ENCODE data around the gene KRT76.

KRT76 gene

GRCh38 chr12:52728374-52728773, 48.8 kb downstream of the KRT76 start:
- no peak for DNase-seq

GRCh38 chr12:52727037-52727436, 50.1 kb downstream of the KRT76 start:
- DNase-seq = no peak

GRCh38 chr12:52726451-52726850, 50.7 kb downstream of the KRT76 start:
- DNase-seq = no peak

DNA sequence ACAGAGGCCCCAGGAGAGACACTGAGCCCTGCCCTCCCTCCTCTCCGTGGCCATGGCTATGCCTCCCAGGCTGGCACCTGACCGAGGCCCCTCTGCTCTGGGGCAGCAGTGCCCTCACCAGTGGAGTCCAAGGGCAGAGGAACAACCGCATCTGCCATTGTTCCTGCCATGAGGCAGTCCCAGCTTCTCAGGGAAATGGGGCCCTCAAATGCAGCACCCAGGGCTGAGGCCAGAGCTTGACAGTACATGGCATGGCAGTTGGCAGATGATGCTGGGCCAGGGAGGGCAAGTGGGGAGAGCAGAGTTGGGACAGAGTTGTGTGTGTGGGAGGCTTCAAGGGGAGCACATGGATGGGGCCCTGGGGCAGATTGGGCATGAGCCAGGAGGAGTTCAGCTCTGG, 52.8 kb downstream of the KRT76 start:
- DNase-seq = no peak

GRCh38 chr12:52722680-52723079, 54.5 kb downstream of the KRT76 start:
- DNase-seq = no peak

DNA sequence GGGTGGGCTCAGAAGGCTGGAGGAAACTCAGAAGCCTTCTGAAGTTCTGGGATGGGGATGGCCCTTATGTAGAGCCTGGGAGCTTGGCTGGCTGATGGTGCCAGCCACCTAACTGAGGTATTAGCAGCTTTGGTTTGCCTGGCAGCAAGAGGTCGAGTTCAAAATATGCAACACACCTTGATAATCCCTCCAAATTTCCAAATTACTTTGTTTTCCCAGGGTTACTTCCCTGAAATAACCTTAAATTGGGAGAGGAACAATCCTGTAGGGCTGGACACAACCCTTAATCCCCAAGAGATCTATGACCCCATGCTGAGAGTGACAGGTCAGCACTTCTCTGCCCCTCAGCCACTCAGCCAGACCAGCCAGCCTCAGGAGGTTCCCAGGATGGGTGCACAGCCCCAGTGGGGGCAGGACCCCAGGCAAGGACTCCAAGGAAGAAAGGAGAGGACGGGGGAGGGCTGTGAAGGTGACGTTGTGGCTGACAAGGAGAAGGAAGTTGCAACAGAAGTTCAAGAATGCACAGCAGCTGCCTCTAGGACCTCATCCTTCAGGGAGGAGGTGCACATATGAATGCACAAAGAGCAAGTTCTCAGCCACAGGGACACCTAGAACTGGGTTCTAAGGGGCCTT, 55.2 kb downstream of the KRT76 start:
- DNase-seq = no peak

GRCh38 chr12:52720365-52720886, 56.7 kb downstream of the KRT76 start:
- no peak for DNase-seq

All from CD4-positive, alpha-beta T cell treated with Interleukin-17A for 1 hour (primary cell).